ENCODE results near the gene MMP25. TPM values are rescaled to one million over a fixed set of nuclear protein-coding genes. Genes with fewer than 3 reads are reported as not detected.

MMP25 gene
- total and polyA plus RNA-seq, 2 donors (not counting 1 experiment from before 2014, with no cell fraction given), result 0.12 to 0.22 TPM

DNA sequence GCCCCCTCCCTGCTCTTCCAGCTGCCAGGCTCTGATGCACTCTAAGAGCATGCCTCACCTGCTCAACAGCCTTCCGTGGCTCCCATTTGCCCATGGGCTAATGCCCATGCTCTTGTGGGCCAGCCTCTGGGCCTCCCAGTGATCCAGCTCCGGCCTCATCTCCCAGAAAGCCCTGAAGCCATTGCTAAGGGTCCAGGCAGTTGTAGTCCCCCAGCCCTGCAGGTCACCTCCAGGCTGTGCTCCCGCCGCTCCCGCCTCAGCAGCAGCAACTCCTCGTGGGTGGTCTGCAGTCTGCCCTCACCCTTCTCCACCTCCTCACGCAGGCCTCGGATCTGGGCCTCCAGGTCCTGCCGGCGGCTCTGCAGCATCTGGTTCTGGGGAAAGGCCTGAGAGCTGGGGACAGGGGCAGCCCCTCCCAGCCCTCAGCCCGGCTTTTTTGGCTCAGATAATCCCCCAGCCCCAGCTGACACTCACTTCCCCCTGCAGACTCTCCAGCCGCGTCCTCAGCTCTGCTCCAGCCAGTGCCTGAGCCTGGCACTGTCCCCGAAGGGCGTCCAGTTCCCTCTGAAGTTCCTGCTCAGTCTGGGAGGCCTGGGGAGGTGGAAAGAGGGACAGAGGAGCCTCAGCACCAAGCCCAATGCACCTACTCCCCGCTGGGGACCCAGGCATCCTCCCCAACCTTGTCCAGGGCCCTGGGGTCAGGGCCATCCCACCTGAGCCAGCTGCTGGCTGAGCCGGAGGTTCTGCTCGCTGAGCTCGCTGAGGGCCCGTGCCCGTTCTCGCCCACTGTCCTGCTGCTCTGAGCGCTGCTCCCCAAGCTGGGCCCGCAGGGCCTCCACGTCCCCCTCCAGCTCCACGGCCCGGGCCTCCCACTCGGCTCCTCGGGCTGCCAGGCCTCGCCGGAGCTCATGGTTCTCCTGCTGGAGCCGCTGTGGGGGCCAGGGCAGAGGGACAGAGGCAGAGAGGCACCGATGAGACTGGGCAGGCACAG lies 15.8 kb upstream of the MMP25 start:
- Histone ChIP-seq H3K4me2 (replicated peaks; ENCODE audit: low read depth, low read length, poor library complexity, severe bottlenecking) (no peak overlapping the region), H3K9ac (ENCODE audit: low read length) (no peak overlapping the region), H2AFZ (ENCODE audit: insufficient read depth, low read depth, low read length, poor library complexity, severe bottlenecking) (no peak overlapping the region), H4K20me1 (ENCODE audit: control insufficient read depth, insufficient read depth, low read length, poor library complexity, severe bottlenecking) (peaks cover 39% of the 10 kb centered on the region), H3K79me2 (ENCODE audit: control insufficient read depth, insufficient read depth, low read length) (peaks cover 10% of the 10 kb centered on the region), H3K27ac (ENCODE audit: low read length in 2 of 2) (no peak overlapping the region), H3K27me3 (replicated peaks in 1 of 4; ENCODE audit: control extremely low read depth in 1 of 4, control insufficient read depth in 3 of 4, insufficient read depth in 4 of 4, low read length in 3 of 4) (peaks cover 0 to 63% (median 33%) of the 10 kb centered on the region in 4 experiments), H3K9me3 (ENCODE audit: control extremely low read depth in 1 of 3, control insufficient read depth in 2 of 3, insufficient read depth in 1 of 3, low read length in 2 of 3) (peaks cover 0 to 21% (median 0%) of the 10 kb centered on the region in 3 donors), H3K36me3 (replicated peaks in 1 of 2; ENCODE audit: control extremely low read depth in 1 of 2, control insufficient read depth in 1 of 2, extremely low read depth in 1 of 2, insufficient read depth in 2 of 2, low read length in 1 of 2) (peaks cover 0 to 17% of the 10 kb centered on the region in 2 experiments), H3K4me3 (ENCODE audit: control extremely low read depth in 1 of 5, extremely low read depth in 1 of 5, insufficient read depth in 1 of 5, low read depth in 2 of 5, low read length in 4 of 5) (no peak overlapping the region), H3K4me1 (ENCODE audit: control insufficient read depth in 2 of 2, insufficient read depth in 2 of 2, low read length in 2 of 2) (peaks cover 30 to 31% of the 10 kb centered on the region in 2 donors)
- no peak overlapping the region for H3K27ac Mint-ChIP-seq
- ChIA-PET POLR2A (interaction anchor here (0.6 to 2.3 kb wide), 3 partner anchors 27 to 66 kb away, joined by 3 to 10 read pairs (median 4); no protein-coding TSS in a partner anchor), CTCF (interaction anchor here (0.6 to 8.9 kb wide), 17 partner anchors 7 to 151 kb away, joined by 3 to 213 read pairs (median 7); partner anchors contain the start of genes CLDN9, MMP25, TNFRSF12A and ZNF213)
- ATAC-seq (ENCODE audit: low read depth) (no peak), DNase-seq (no peak)
- H3K4me3 Mint-ChIP-seq, result peak overlapping the region; percentile 35
- intact Hi-C loops (cut with micrococcal nuclease), result loop anchor here (1.0 to 2.0 kb wide), 2 partner anchors 28 to 99 kb away; no protein-coding TSS in a partner anchor
- no peaks in the 10 kb centered on the region for H3K9me3 Mint-ChIP-seq (ENCODE audit: insufficient read depth)
- no peak for TF ChIP-seq EZH2 (IDR thresholded peaks at IDR 0.05; ENCODE audit: borderline replicate concordance, insufficient read depth, low read depth, low read length, poor library complexity, severe bottlenecking)
- TF ChIP-seq, protein P1, sequence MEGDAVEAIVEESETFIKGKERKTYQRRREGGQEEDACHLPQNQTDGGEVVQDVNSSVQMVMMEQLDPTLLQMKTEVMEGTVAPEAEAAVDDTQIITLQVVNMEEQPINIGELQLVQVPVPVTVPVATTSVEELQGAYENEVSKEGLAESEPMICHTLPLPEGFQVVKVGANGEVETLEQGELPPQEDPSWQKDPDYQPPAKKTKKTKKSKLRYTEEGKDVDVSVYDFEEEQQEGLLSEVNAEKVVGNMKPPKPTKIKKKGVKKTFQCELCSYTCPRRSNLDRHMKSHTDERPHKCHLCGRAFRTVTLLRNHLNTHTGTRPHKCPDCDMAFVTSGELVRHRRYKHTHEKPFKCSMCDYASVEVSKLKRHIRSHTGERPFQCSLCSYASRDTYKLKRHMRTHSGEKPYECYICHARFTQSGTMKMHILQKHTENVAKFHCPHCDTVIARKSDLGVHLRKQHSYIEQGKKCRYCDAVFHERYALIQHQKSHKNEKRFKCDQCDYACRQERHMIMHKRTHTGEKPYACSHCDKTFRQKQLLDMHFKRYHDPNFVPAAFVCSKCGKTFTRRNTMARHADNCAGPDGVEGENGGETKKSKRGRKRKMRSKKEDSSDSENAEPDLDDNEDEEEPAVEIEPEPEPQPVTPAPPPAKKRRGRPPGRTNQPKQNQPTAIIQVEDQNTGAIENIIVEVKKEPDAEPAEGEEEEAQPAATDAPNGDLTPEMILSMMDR (IDR thresholded peaks at IDR 0.05), result no peak
- H3K27me3 Mint-ChIP-seq, result peaks cover 44% of the 10 kb centered on the region
- WGBS (ENCODE audit: insufficient coverage), result 78% methylated on average over 29 of the region's 33 CpGs
- H3K4me1 Mint-ChIP-seq, result peaks cover 20% of the 10 kb centered on the region
